BJ (cell line): Measurements from ENCODE around the gene FOXQ1. TPM values are rescaled to one million over a fixed set of nuclear protein-coding genes. Genes with fewer than 3 reads are reported as not detected.
A peak's percentile ranks its signal among the peaks of the same experiment; 100 is the strongest.
"Not testable (repeated sequence)": the region's sequence is repeated elsewhere in the genome, so short reads cannot be mapped to it uniquely, and the experiment has no call there.

Experiments used
- CTCF ChIA-PET: fragments of 350-600 bp; formaldehyde crosslinking; extraction: SDS; loops from one replicate; lab custom pipeline; 2021; ENCODE audit warnings: antibody characterized with exemption, inconsistent platforms; lab: Yijun Ruan, JAX
- POLR2A ChIA-PET: fragments of 300-600 bp; sonication (Branson Sonifier 250); formaldehyde crosslinking; extraction: SDS; loops from one replicate; lab custom pipeline; 2021; ENCODE audit warnings: antibody characterized with exemption; lab: Charles Lee
- DNase-seq: peaks from one replicate; pipeline ENCODE4 v3.0.0-alpha.2; 2011; ENCODE audit warnings: low read depth
- H3K27me3 ChIP-seq: 2 replicates; pipeline ENCODE4 v1.6.0; 2011; ENCODE audit warnings: low read length; ENCODE audit not compliant: control insufficient read depth, insufficient read depth
- H3K36me3 ChIP-seq: 2 replicates; pipeline ENCODE4 v1.5.1; 2011; ENCODE audit warnings: low read length; ENCODE audit not compliant: control insufficient read depth, insufficient read depth
- H3K4me3 ChIP-seq: 2 replicates; pipeline ENCODE4 v1.5.1; 2011; ENCODE audit warnings: low read depth, mild to moderate bottlenecking, control low read depth, low read length
- polyA plus RNA-seq: library from polyadenylated mRNA; depleted of rRNA; stranded (reverse); fragments of >200 nt; gene quantifications from 2 replicates; pipeline ENCODE4 v1.2.3, GENCODE V29; 2011
- TF ChIP-seq, protein P1 (sequence below): IDR thresholded peaks from 2 replicates; pipeline ENCODE4 v1.5.1; 2011; ENCODE audit warnings: low read depth, mild to moderate bottlenecking, control low read depth, inconsistent platforms, low read length, moderate library complexity; ENCODE audit not compliant: insufficient read depth

Gene FOXQ1
- polyA plus RNA-seq, 1 experiment, result 0.23 TPM

DNA sequence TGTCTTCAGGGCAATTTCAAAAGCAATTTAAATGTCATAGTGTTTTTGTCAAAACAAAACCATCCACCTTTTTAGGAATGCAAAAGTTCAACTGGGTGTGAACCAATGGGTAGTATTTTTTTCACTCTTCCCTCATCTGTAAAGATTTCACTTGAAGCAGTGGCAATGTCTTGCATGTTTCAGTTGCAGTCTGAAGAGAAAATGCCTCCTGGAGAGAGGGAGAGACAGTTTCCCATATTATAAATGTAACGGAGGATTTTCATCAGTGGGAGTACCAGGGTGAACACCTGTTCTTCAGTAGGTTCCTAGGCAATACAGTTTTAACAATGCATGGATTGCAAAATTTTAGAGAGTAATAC is 3.3 kb downstream of the FOXQ1 start:
- Histone ChIP-seq H3K4me3 (no peak overlapping the region), H3K27me3 (peaks cover 9% of the 10 kb centered on the region), H3K36me3 (no peaks in the 10 kb centered on the region)
- TF ChIP-seq, protein P1, sequence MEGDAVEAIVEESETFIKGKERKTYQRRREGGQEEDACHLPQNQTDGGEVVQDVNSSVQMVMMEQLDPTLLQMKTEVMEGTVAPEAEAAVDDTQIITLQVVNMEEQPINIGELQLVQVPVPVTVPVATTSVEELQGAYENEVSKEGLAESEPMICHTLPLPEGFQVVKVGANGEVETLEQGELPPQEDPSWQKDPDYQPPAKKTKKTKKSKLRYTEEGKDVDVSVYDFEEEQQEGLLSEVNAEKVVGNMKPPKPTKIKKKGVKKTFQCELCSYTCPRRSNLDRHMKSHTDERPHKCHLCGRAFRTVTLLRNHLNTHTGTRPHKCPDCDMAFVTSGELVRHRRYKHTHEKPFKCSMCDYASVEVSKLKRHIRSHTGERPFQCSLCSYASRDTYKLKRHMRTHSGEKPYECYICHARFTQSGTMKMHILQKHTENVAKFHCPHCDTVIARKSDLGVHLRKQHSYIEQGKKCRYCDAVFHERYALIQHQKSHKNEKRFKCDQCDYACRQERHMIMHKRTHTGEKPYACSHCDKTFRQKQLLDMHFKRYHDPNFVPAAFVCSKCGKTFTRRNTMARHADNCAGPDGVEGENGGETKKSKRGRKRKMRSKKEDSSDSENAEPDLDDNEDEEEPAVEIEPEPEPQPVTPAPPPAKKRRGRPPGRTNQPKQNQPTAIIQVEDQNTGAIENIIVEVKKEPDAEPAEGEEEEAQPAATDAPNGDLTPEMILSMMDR, result no peak
- ChIA-PET POLR2A (no interaction called here), CTCF (interaction anchor here (0.9 to 1.5 kb wide), 3 partner anchors 11 to 79 kb away, joined by 3 to 6 read pairs (median 3); no protein-coding TSS in a partner anchor)
- no peak for DNase-seq

DNA sequence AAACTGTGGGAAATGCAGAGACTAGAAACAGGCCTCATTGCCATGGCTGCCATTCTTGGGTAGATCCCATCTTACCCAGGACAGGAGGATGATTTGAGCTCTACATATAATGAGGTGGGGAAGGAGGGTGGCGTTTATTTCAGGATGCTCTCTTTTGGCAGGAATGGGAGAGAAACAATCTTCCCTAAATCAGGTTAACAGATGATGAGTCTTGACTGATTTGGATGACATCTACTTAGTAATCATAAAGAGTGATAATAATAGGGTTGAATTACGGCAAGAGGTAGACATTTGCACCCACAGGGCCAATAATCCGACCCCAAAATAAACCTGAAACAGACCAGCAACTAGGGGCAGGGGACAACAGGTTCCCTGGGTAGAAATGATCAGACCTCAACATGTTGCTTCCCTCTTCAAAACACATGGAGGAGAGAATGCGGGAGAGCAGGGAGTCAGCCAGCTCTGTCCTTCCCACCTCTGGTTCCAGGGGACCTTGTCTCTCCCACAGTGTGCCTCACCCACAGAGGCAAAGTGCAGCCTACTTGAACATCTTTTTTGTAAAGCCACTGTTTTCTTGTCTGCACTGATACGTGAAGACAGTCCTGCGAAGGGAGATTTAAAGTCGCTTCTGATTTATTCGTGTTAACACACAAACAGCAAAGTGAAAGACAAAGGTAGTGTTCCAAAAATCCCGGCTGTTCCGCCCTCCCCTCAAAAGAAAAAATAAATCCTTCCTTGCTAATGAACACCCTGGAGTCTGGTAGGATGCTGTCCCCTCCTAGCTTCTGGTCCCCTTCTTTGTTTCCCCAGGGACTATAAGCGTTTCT is 3.9 kb downstream of the FOXQ1 start:
- TF ChIP-seq, protein P1, result no peak
- H3K4me3 ChIP-seq, result peak overlapping the region; percentile 50
- H3K27me3 ChIP-seq, result peaks cover 9% of the 10 kb centered on the region
- no peaks in the 10 kb centered on the region for H3K36me3 ChIP-seq
- no peak for DNase-seq
- ChIA-PET POLR2A (interaction anchor here (0.7 to 0.8 kb wide), 2 partner anchors 19 to 49 kb away, joined by 3 read pairs; no protein-coding TSS in a partner anchor), CTCF (interaction anchor here (0.8 to 1.5 kb wide), 6 partner anchors 11 to 518 kb away, joined by 3 to 6 read pairs (median 3); no protein-coding TSS in a partner anchor)

DNA sequence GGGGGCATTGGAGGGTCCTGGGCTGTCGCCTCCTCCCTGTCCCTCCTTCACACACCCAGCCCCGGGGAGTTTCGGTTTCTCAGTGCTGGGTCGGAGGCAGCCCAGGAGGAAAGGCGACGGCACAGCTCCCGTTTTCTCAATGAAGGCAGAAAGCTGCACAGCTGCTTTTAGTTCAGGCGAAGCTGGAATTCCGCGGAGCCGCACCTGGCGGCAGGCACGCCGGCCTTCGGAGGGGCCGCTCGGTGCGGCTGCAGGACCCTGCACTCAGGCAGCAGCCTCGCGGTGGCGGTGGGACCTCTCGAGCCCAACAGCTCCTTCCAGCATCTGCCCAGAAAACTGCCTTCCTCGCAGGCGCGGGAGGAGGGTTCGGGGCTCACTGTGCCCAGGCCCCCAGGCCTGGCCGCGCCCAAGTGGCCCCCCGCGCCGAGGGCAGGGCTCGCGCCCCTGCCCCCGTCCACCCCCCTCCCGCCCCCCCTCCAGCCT is 4.6 kb downstream of the FOXQ1 start:
- TF ChIP-seq, protein P1, result peak; percentile 33; the same call in 1 of the 2 replicates
- CTCF ChIA-PET, result interaction anchor here (0.8 to 1.5 kb wide), 3 partner anchors 64 to 519 kb away, joined by 3 to 6 read pairs (median 3); no protein-coding TSS in a partner anchor
- no peak for DNase-seq

DNA sequence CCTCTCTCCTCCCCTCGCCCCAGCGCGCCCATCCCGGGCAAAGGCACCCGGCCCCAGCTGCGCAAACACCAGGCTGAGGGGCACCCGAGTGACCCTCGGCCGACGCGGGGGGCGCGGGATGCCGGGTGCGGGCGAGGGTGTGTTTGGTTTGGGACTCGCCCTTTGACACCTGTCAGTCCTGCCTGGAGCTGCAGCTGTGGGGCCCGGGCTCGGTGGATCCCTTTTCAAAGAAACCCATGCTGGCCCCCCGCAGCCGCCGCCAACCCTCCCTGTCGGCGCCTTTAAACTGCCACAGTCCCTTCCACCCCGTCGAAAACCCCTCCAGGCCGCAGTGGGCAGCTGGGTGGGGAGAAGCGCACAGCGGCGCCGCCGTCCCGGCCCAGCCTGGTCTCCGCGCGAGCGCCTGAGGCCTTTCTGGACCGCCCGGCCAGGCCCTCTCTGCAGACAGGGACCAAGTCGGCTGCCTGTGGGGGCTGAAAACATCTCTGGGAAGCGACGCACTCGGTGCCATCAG is 5.5 kb downstream of the FOXQ1 start:
- H3K4me3 ChIP-seq, result no peak overlapping the region
- TF ChIP-seq, protein P1, result no peak
- CTCF ChIA-PET, result interaction anchor here (1.4 kb wide), 1 partner anchor 405 kb away, joined by 5 read pairs; no protein-coding TSS in a partner anchor
- peaks cover 8% of the 10 kb centered on the region for H3K27me3 ChIP-seq
- POLR2A ChIA-PET, result no interaction called here
- DNase-seq, result no peak
- H3K36me3 ChIP-seq, result no peaks in the 10 kb centered on the region

More for the DNA sequence above, 4.6 kb downstream of the FOXQ1 start:
- Histone ChIP-seq H3K4me3 (peak overlapping the region; percentile 50), H3K36me3 (no peaks in the 10 kb centered on the region), H3K27me3 (peaks cover 8% of the 10 kb centered on the region)
- POLR2A ChIA-PET, result interaction anchor here (0.7 to 0.8 kb wide), 2 partner anchors 20 to 48 kb away, joined by 3 read pairs; no protein-coding TSS in a partner anchor

DNA sequence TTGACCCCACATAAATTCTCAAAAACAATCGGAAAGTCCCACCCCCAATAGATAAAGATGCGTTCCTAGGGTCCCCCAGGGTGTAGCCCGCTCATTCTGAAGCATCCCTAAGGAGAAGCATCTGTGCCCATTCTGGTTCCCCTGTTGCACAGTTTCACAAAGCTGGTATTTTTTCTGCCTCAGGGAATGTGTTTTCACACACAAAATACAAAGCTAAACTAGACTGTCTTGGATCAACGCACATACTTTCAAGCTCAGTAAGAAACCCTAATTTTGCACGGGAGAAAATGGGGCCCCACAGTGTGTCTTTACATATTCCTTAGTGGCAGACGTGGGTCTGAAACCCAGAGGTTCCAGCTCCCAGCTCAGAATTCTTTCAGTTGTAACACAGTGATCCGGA is 6.1 kb downstream of the FOXQ1 start:
- H3K27me3 ChIP-seq, result peaks cover 8% of the 10 kb centered on the region
- TF ChIP-seq, protein P1, result no peak
- H3K36me3 ChIP-seq, result no peaks in the 10 kb centered on the region
- ChIA-PET CTCF (interaction anchor here (1.4 kb wide), 1 partner anchor 406 kb away, joined by 5 read pairs; no protein-coding TSS in a partner anchor), POLR2A (no interaction called here)
- H3K4me3 ChIP-seq, result no peak overlapping the region
- DNase-seq, result no peak

DNA sequence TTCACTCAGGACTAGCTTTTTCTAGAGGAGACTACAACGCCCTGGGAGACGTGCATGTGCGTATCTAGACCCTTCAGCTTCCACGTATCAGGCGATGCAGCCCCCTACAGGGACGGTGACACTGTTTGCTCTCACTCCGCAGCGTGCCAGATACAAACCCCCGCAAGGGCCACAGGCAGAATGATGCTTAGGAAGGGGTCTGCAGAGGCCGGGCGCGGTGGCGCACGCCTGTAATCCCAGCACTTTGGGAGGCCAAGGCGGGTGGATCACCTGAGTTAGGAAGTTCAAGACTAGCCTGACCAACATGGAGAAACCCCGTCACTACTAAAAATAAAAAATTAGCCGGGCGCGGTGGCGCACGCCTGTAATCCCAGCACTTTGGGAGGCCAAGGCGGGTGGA is 6.7 kb downstream of the FOXQ1 start:
- POLR2A ChIA-PET, H3K27me3 ChIP-seq, H3K36me3 ChIP-seq, DNase-seq, H3K4me3 ChIP-seq: not testable (repeated sequence)
- CTCF ChIA-PET, result interaction anchor here (1.4 kb wide), 1 partner anchor 406 kb away, joined by 5 read pairs; no protein-coding TSS in a partner anchor
